GM19467 (cell line): Measurements from ENCODE around the gene ZNF580.
A peak's percentile ranks its signal among the peaks of the same experiment; 100 is the strongest.

Experiments used
- ATAC-seq: cut with Tn5 transposase; IDR thresholded peaks from one replicate; pipeline ENCODE4 v1.9.1; 2021; ENCODE audit warnings: mild to moderate bottlenecking, moderate library complexity; ENCODE audit not compliant: unreplicated experiment

Gene ZNF580, protein sequence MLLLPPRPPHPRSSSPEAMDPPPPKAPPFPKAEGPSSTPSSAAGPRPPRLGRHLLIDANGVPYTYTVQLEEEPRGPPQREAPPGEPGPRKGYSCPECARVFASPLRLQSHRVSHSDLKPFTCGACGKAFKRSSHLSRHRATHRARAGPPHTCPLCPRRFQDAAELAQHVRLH

GRCh38 chr19:55640577-55641425 is at the start of gene ZNF580:
Gene ZNF580 (plus strand): TSS chr19:55641002. CDS start chr19:55642509, 1,507 bp downstream.
- no peak for ATAC-seq

GRCh38 chr19:55591555-55591954 is 49.2 kb upstream of the ZNF580 start:
- no peak for ATAC-seq

DNA sequence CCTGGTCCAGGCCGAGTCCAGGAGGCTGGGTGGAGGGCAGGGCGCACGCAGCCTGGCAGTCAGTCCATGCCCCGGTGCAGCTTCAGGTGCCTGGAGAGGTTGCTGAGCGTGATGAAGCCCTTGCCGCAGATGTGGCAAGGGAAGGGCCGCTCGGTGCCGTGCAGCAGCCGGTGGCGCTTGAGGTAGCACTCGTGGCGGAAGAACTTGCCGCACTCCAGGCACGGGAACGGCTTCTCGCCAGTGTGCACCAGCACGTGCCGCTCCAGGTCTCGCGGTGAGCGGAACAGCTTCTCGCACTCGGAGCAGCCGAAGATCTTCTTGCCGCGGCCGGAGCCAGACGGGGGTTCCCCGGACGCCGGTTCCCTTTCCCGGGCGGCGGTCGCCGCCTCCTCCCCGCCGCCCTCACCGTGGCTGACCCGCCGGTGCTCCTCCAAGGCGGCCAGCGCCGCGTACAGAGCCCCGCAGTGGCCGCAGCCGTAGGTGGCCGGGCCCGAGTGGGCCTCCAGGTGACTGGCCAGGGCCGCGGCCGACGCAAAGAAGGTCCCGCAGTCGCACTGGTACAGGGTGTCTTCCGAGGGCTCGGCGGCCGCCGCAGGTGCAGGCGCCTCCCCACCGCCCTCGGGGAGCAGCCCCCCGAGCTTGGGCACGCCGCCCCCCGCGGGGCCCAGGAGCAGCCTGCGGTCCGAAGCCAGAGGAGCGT is 48.3 kb upstream of the ZNF580 start:
- no peak for ATAC-seq

- ATAC-seq = no peak
Measured at GRCh38 chr19:55593096-55593772, 47.6 kb upstream of the ZNF580 start.

DNA sequence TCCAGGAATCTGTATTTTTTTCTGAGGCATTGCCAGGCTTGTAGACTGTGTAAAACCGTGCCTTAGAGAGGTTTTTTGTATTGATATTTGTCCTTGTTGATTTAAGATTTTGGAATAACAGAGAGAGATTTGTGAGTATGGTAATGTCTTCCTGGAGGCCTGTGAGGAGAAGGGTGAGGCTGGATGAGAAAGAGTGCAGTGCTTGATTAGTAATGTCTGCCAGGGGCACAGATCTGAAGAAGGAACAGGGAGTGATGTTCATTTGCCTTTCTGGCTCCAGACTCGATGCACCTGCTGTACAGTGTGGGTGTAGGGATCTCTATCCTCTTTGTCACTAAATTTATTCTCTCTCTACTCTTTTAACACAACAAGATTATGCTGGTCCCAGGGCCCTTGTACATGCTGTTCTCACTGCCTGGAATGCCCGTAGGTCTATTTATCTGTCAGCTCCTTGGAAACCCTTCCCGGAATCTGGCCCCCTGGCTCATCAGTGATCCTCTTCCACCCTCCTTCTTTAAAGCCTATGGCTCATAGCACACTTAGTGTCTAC is 45.7 kb upstream of the ZNF580 start:
- ATAC-seq = no peak

- ATAC-seq = no peak
Measured at GRCh38 chr19:55596304-55596703, 44.5 kb upstream of the ZNF580 start.

- no peak for ATAC-seq
Measured at GRCh38 chr19:55597501-55597921, 43.3 kb upstream of the ZNF580 start.

GRCh38 chr19:55598034-55598433 is 42.8 kb upstream of the ZNF580 start:
- no peak for ATAC-seq

DNA sequence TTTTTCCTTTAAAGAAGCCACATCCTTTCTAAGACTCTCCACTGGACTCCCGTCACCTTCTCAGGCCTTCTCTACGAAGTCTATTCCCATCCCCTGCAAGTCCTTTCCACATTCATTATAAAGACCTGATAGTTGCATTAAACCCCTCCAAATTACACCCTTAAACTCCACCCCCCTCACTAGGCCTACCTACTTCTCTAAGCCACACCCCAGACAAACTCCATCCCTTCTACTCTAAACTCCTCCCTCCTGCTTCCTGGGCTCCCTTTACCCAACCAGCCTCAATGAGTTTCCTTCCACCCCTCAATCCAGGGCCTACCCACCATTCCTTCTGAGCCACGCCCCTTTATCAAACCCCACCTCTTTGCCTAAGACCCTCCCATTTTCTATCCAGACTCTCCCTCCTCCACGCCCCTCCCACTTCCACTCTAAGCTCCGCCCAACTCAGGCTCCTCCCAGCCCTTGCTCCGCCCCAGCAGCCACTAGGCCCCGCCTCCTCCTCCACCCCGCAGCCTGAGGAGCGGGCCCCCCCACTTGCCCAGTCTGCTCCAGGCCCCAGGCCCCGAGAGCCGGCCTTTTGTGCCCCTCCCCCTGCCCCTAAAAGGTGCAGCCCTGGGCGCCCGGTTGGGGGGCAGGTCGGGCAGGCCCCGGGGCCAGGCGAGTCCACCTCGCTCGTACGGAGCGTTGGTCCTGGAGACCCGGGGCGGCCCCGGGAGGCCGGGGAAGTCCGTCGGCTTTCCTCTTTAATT is 41.9 kb upstream of the ZNF580 start:
- ATAC-seq = peak; percentile 45

GRCh38 chr19:55599468-55599841 is 41.3 kb upstream of the ZNF580 start, which contains the start of gene FIZ1:
Gene FIZ1 (minus strand): TSS chr19:55599517. CDS start chr19:55597865, 1,652 bp downstream.
- ATAC-seq = peak; percentile 48

DNA sequence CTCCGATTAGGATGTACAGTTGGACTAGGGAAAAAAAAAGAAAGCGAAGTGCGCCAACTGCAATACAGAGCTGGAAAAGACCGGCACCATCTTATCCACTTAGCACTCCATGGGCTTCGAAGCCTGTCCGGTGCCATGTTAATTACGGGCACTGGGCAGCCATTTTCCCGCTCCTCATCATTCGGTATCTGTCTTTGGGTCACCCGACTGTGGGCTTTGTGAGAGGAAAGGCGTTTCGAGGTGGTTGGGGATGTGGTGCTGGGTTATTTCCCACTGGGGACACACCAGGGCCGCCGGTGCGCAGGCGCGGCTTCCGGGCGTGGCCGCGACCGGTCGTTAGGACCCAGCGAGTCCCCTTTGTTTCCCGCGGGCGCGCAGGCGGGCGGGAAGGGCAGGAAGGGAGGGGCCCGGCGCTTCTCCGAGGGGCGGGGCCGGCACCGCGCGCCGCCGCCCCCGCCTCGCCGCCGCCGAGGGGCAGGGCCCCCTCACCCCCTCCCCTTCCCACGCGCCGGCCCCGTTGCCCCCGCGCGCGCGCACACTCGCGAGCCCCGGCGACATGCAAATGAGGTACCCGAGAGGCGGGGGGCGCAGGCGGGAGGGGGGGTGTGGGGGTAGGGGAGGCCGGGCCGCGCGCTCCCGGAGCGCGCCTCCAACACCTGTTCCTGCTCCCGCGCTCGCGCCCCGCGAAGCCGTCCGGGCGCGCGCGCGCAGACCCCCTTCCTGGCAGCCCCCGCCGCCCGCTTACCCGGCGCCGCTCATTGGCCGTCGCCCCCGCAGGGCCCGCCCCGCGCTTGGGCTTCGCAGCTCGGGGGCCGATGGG is 40.8 kb upstream of the ZNF580 start, which contains the start of gene ZNF524:
Gene ZNF524, plus strand, starts transcription at position 447 of the 820 bp plus-strand sequence. CDS start 1,825 bp downstream, outside the sequence.
- peak; percentile 31 for ATAC-seq

- ATAC-seq = no peak
Measured at GRCh38 chr19:55600662-55601028, 40.2 kb upstream of the ZNF580 start.

GRCh38 chr19:55601084-55601483 is 39.7 kb upstream of the ZNF580 start:
- no peak for ATAC-seq

DNA sequence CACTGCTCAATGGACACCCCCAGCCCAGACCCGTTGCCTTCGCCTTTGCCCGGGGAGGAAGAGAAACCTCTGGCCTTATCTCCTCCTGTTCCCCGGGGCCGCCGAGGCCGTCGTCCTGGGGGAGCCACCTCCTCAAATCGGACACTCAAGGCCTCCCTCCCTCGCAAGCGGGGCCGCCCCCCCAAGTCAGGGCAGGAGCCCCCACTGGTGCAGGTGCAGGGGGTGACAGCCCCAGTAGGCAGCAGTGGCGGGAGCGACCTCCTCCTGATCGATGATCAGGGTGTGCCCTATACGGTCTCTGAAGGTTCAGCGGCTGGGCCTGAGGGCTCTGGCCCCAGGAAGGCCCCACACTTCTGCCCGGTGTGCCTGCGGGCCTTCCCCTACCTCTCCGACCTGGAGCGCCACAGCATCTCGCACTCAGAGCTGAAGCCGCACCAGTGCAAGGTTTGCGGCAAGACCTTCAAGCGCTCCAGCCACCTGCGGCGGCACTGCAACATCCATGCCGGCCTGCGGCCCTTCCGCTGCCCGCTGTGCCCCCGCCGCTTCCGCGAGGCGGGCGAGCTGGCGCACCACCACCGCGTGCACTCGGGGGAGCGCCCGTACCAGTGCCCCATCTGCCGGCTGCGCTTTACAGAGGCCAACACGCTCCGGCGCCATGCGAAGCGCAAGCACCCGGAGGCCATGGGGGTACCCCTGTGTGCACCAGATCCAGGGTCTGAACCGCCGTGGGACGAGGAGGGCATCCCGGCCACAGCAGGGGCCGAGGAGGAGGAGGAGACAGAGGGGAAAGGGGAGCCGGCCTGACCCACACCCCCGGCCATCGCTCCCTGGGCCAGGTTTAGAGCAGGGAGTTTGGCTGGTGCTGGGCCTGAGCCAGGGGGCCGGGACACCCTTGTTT is 38.4 kb upstream of the ZNF580 start:
- ATAC-seq = no peak

DNA sequence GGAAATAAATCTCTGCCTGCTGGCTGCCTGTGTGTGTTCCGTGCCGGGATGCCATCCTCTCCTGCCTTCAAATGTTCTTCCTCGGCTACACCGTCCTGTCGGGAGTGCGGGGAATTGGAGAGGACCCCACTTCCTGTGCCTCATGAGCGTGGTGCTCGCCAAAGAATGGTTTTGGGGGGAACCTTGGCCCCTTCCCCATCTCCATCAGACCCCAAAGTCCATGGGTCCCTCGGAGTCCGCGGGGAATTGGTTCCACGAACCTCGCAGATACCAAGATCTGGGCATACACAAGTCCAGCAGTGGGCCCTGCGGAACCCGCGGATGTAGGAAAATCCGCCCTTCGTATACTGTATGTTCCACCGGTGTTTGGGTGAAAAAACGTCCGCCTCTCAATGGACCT is 37.7 kb upstream of the ZNF580 start:
- no peak for ATAC-seq

DNA sequence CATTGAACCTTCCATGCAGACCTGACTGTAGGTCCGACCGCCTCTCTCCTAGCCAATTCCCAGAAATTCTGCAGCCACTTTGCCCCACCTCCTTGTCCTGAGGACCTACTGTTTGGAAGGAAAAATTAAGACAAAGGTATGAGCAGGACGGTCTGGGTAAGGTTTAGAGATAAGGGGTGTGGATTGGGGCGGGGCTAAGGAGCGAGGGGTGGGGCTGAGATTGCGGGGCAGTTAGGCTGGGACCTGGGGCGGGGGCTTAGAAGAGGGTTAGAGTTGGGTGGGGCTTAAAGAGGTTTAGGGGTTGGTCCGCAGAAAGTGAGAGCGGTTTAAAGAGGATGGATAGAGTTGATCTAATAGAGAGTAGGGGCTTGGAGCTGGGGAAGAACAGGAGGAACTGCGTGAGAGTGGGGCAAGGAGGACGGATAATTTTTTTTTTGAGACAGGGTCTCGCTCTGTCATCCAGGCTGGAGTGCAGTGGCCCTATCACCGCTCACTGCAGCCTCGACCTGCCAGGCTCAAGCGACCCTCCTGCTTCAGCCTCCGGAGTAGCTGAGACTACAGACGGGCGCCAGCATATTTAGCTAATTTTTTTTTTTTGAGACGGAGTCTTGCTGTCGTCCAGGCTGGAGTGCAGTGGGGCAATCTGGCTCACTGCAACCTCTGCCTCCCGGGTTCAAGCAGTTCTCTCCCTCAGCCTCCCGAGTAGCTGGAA is 37.1 kb upstream of the ZNF580 start:
- no peak for ATAC-seq

GRCh38 chr19:55605207-55605636 is 35.6 kb upstream of the ZNF580 start:
- ATAC-seq = peak; percentile 69
